ENCODE measurements around the gene IRS2.
"Not testable (repeated sequence)": the region's sequence is repeated elsewhere in the genome, so short reads cannot be mapped to it uniquely, and the experiment has no call there.

IRS2 gene, protein sequence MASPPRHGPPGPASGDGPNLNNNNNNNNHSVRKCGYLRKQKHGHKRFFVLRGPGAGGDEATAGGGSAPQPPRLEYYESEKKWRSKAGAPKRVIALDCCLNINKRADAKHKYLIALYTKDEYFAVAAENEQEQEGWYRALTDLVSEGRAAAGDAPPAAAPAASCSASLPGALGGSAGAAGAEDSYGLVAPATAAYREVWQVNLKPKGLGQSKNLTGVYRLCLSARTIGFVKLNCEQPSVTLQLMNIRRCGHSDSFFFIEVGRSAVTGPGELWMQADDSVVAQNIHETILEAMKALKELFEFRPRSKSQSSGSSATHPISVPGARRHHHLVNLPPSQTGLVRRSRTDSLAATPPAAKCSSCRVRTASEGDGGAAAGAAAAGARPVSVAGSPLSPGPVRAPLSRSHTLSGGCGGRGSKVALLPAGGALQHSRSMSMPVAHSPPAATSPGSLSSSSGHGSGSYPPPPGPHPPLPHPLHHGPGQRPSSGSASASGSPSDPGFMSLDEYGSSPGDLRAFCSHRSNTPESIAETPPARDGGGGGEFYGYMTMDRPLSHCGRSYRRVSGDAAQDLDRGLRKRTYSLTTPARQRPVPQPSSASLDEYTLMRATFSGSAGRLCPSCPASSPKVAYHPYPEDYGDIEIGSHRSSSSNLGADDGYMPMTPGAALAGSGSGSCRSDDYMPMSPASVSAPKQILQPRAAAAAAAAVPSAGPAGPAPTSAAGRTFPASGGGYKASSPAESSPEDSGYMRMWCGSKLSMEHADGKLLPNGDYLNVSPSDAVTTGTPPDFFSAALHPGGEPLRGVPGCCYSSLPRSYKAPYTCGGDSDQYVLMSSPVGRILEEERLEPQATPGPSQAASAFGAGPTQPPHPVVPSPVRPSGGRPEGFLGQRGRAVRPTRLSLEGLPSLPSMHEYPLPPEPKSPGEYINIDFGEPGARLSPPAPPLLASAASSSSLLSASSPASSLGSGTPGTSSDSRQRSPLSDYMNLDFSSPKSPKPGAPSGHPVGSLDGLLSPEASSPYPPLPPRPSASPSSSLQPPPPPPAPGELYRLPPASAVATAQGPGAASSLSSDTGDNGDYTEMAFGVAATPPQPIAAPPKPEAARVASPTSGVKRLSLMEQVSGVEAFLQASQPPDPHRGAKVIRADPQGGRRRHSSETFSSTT (N-terminal part only)

DNA sequence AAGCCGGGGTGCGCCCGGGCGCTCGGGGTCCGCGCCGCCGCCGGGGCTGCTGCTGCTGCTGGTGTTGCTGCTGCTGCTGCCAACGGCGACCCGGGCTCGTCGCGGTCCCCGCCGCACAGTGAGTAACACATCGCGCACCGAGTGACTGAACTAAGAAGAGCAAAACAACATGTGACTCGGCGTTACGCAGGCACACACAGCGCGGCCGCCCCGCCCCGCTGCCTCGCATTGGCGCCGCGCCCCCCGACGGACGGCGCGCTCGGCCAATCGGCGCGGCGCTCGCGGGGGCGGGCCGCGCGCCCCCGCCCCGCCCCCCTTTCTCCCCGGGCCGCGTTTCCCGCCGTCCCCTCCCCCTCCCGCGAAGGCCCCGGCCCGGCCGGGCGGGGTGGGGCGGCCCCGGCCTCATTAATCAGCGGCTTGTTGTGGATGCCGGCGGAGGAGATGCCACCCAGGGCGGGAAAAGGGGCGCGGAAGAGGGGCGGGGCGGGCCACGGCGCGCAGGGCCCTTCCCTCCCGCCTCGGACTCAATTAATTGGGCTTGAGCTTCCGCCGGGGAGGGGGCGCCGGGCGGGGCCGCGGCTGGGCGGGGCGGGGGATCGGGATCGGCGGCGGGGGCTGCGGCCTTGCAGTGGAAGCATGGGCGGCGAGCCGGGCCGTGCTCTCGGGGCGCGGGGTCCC, at the start of gene IRS2:
IRS2 (minus strand) TSS at position 127 of the 678 bp plus-strand sequence. CDS start 530 bp downstream, outside the sequence.
- H3K9ac ChIP-seq (ENCODE audit: low read depth in 1 of 2, low read length in 2 of 2) = peak within 1 kb of the TSS; percentile 45 to 63
- peaks cover 0 to 4% of the 10 kb centered on the region in 2 donors for H3K36me3 ChIP-seq (ENCODE audit: control insufficient read depth in 1 of 2, insufficient read depth in 2 of 2, low read length in 2 of 2)
- peak within 1 kb of the TSS; percentile 72 to 73 for H3K4me3 ChIP-seq (ENCODE audit: low read depth in 1 of 2, low read length in 2 of 2)
- H3K4me1 ChIP-seq (ENCODE audit: control insufficient read depth in 1 of 2, insufficient read depth in 2 of 2, low read length in 2 of 2) = peaks cover 0 to 10% of the 10 kb centered on the region in 2 donors
- peak within 1 kb of the TSS; percentile 50 for H3K27ac ChIP-seq (ENCODE audit: low read depth, low read length)
- H3K9me3 ChIP-seq (ENCODE audit: control insufficient read depth in 1 of 2, low read length in 2 of 2) = no peaks in the 10 kb centered on the region
- H3K27me3 ChIP-seq (ENCODE audit: control insufficient read depth in 1 of 2, insufficient read depth in 2 of 2, low read length in 2 of 2) = peaks cover 4% of the 10 kb centered on the region in 2 donors

DNA sequence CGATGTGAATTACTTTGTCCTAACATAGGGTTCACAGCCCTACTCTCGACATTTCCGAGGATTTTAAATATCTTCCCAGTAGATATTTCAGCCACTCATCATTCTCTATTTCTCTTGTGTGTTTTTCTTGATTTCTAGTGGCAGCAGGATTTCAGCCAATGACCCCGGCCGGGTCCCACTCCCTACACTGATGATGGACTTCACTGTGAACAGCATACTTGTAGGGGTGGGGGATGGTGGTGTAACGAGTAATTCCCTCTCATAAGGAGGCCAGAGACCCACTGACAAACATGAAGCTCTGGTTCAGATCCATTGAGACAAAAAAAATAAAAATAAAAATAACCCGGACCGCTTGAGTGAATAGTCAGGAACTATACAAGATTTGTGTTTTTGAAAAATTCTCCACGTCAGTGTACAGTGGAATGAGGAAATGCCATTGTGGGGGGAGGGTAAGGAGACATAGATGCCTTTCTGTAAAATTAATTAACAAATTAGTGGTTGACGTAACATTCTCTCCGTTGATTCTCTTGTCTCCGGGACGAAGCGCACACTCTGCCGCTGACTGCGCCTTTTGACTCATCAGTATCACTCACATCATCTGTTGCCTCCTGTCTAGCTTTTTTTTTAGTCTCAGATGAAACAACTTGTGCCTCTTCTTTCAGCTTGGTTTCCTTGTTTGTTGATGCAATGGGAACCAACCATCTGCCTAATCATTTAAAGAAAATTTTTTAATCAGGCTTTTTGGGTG, 48.8 kb upstream of the IRS2 start:
- Histone ChIP-seq H3K36me3 (ENCODE audit: control insufficient read depth in 1 of 2, insufficient read depth in 2 of 2, low read length in 2 of 2) (no peaks in the 10 kb centered on the region), H3K9me3 (ENCODE audit: control insufficient read depth in 1 of 2, low read length in 2 of 2) (no peaks in the 10 kb centered on the region), H3K27me3 (ENCODE audit: control insufficient read depth in 1 of 2, insufficient read depth in 2 of 2, low read length in 2 of 2) (no peaks in the 10 kb centered on the region), H3K4me3 (ENCODE audit: low read depth in 1 of 2, low read length in 2 of 2) (no peak overlapping the region), H3K27ac (ENCODE audit: low read depth, low read length) (no peak overlapping the region), H3K4me1 (ENCODE audit: control insufficient read depth in 1 of 2, insufficient read depth in 2 of 2, low read length in 2 of 2) (peaks cover 15% of the 10 kb centered on the region in 2 donors), H3K9ac (ENCODE audit: low read depth in 1 of 2, low read length in 2 of 2) (no peak overlapping the region)

DNA sequence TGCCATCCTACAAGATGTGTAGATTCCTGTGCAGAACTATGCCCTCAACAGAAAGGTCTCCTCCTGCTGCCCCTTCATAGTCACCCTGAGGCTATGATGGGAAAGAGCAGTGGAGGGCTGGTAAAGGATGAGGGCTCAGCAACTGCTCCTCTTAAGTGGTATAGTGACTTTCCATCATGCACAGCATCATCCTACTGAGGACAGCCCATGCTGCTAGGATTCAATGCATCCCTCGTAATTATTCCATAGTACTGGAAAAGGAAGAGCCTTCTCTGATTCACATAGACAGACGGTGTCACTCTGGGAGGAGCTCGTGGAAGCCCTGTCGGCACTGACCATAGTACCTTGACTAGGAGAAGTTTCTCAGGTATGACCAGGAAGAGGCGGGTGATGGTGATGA, 47.6 kb upstream of the IRS2 start:
- Histone ChIP-seq H3K4me1 (ENCODE audit: control insufficient read depth in 1 of 2, insufficient read depth in 2 of 2, low read length in 2 of 2) (peaks cover 15% of the 10 kb centered on the region in 2 donors), H3K27ac (ENCODE audit: low read depth, low read length) (no peak overlapping the region), H3K36me3 (ENCODE audit: control insufficient read depth in 1 of 2, insufficient read depth in 2 of 2, low read length in 2 of 2) (no peaks in the 10 kb centered on the region), H3K9ac (ENCODE audit: low read depth in 1 of 2, low read length in 2 of 2) (no peak overlapping the region), H3K9me3 (ENCODE audit: control insufficient read depth in 1 of 2, low read length in 2 of 2) (no peaks in the 10 kb centered on the region), H3K4me3 (ENCODE audit: low read depth in 1 of 2, low read length in 2 of 2) (no peak overlapping the region), H3K27me3 (ENCODE audit: control insufficient read depth in 1 of 2, insufficient read depth in 2 of 2, low read length in 2 of 2) (no peaks in the 10 kb centered on the region)

DNA sequence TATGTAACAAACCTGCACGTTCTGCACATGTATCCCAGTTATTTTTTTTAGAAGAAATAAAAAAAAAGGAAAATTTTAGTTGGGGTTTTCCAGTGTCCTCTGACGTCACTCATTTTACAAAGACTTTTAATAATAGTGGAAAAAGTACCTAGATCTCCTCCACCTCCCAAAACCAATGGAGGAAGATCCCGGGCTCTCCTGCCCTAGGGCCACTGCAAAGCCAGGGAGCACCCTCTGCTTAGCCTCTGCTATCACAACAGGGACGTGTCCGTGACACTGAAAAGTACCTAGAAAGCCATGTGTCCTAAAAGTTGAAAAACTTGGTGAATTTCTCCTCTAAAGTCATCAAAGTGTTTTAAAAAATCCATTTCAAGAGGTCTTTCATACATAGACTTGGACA, 46.7 kb upstream of the IRS2 start:
- no peaks in the 10 kb centered on the region for H3K36me3 ChIP-seq (ENCODE audit: control insufficient read depth in 1 of 2, insufficient read depth in 2 of 2, low read length in 2 of 2)
- peaks cover 15% of the 10 kb centered on the region in 2 donors for H3K4me1 ChIP-seq (ENCODE audit: control insufficient read depth in 1 of 2, insufficient read depth in 2 of 2, low read length in 2 of 2)
- no peaks in the 10 kb centered on the region for H3K9me3 ChIP-seq (ENCODE audit: control insufficient read depth in 1 of 2, low read length in 2 of 2)
- H3K4me3 ChIP-seq (ENCODE audit: low read depth in 1 of 2, low read length in 2 of 2) = no peak overlapping the region
- H3K27me3 ChIP-seq (ENCODE audit: control insufficient read depth in 1 of 2, insufficient read depth in 2 of 2, low read length in 2 of 2) = no peaks in the 10 kb centered on the region
- H3K9ac ChIP-seq (ENCODE audit: low read depth in 1 of 2, low read length in 2 of 2) = no peak overlapping the region
- no peak overlapping the region for H3K27ac ChIP-seq (ENCODE audit: low read depth, low read length)

DNA sequence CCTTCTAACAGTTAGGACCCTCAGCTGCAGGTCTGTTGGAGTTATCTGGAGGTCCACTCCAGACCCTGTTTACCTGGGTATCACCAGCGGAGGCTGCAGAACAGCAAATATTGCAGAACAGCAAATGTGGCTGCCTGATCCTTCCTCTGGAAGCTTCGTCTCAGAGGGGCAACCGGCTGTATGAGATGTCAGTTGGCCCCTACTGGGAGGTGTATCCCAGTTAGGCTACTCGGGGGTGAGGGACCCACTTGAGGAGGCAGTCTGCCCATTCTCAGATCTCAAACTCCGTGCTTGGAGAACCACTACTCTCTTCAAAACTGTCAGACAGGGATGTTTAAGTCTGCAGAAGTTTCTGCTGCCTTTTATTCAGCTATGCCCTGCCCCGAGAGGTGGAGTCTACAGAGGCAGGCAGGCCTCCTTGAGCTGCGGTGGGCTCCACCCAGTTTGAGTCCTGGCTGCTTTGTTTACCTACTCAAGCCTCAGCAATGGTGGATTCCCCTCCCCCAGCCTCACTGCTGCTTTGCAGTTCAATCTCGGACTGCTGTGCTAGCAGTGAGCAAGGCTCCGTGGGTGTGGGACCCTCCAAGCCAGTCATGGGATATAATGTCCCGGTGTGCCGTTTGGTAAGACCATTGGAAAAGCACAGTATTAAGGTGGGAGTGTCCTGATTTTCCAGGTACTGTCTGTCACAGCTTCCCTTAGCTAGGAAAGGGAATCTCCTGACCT, 42.4 kb upstream of the IRS2 start:
- H3K9ac ChIP-seq (ENCODE audit: low read depth in 1 of 2, low read length in 2 of 2); H3K4me1 ChIP-seq (ENCODE audit: control insufficient read depth in 1 of 2, insufficient read depth in 2 of 2, low read length in 2 of 2); H3K4me3 ChIP-seq (ENCODE audit: low read depth in 1 of 2, low read length in 2 of 2); H3K27ac ChIP-seq (ENCODE audit: low read depth, low read length); H3K36me3 ChIP-seq (ENCODE audit: control insufficient read depth in 1 of 2, insufficient read depth in 2 of 2, low read length in 2 of 2); H3K9me3 ChIP-seq (ENCODE audit: control insufficient read depth in 1 of 2, low read length in 2 of 2); H3K27me3 ChIP-seq (ENCODE audit: control insufficient read depth in 1 of 2, insufficient read depth in 2 of 2, low read length in 2 of 2): not testable (repeated sequence)

DNA sequence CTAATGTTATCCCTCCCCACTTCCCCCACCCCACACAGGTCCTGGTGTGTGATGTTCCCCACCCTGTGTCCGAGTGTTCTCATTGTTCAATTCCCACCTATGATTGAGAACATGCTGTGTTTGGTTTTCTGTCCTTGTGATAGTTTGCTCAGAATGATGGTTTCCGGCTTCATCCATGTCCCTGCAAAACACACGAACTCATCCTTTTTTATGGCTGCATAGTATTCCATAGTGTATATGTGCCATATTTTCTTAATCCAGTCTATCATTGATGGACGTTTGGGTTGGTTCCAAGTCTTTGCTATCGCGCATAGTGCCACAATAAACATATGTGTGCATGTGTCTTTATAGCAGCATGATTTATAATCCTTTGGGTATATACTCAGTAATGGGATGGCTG, 36.8 kb upstream of the IRS2 start:
- H3K27me3 ChIP-seq (ENCODE audit: control insufficient read depth in 1 of 2, insufficient read depth in 2 of 2, low read length in 2 of 2); H3K4me1 ChIP-seq (ENCODE audit: control insufficient read depth in 1 of 2, insufficient read depth in 2 of 2, low read length in 2 of 2); H3K36me3 ChIP-seq (ENCODE audit: control insufficient read depth in 1 of 2, insufficient read depth in 2 of 2, low read length in 2 of 2); H3K4me3 ChIP-seq (ENCODE audit: low read depth in 1 of 2, low read length in 2 of 2); H3K27ac ChIP-seq (ENCODE audit: low read depth, low read length); H3K9me3 ChIP-seq (ENCODE audit: control insufficient read depth in 1 of 2, low read length in 2 of 2); H3K9ac ChIP-seq (ENCODE audit: low read depth in 1 of 2, low read length in 2 of 2): not testable (repeated sequence)

DNA sequence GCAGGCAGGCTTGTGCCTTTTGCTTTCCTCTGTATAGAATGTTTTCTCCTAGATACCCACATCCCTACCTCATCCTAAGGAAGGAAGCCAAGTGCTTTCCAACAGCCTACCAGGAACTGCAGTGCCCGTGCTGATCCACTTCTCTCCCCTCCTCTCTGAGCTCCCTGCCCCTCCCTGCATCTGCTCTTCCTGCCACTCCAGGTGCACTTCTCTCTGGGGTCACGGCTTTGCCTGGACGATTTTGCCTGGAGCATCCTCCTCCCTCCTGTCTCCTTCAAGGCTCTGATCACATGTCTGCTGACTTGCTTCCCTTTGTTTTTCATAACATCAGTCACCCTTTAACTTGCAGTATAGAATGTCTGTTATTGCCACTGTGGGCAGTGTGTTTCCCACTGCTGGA, 34.7 kb upstream of the IRS2 start:
- Histone ChIP-seq H3K9me3 (ENCODE audit: control insufficient read depth in 1 of 2, low read length in 2 of 2) (no peaks in the 10 kb centered on the region), H3K36me3 (ENCODE audit: control insufficient read depth in 1 of 2, insufficient read depth in 2 of 2, low read length in 2 of 2) (no peaks in the 10 kb centered on the region), H3K9ac (ENCODE audit: low read depth in 1 of 2, low read length in 2 of 2) (no peak overlapping the region), H3K4me3 (ENCODE audit: low read depth in 1 of 2, low read length in 2 of 2) (no peak overlapping the region), H3K27me3 (ENCODE audit: control insufficient read depth in 1 of 2, insufficient read depth in 2 of 2, low read length in 2 of 2) (no peaks in the 10 kb centered on the region), H3K4me1 (ENCODE audit: control insufficient read depth in 1 of 2, insufficient read depth in 2 of 2, low read length in 2 of 2) (no peaks in the 10 kb centered on the region), H3K27ac (ENCODE audit: low read depth, low read length) (no peak overlapping the region)

DNA sequence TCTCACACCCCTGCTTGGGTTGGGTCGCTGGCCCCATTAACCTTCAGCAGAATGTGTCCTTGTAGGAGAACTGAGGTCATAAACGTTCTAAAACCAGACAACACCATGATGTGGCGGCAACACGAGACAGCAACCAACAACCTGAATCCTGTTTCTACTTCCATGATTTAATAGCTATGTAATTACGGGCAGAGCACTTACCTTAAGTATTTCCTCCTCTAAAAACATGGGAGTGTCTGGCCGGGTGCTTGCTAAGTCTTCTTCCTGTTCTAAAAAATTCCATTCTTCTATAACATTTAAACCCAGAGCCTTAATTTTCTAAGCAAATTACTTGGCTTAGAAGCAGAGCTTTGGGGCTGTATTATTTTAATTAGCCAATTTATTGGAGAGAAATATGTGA, 33.5 kb upstream of the IRS2 start:
- H3K4me1 ChIP-seq (ENCODE audit: control insufficient read depth in 1 of 2, insufficient read depth in 2 of 2, low read length in 2 of 2) = no peaks in the 10 kb centered on the region
- no peaks in the 10 kb centered on the region for H3K27me3 ChIP-seq (ENCODE audit: control insufficient read depth in 1 of 2, insufficient read depth in 2 of 2, low read length in 2 of 2)
- H3K9ac ChIP-seq (ENCODE audit: low read depth in 1 of 2, low read length in 2 of 2) = no peak overlapping the region
- H3K27ac ChIP-seq (ENCODE audit: low read depth, low read length) = no peak overlapping the region
- H3K9me3 ChIP-seq (ENCODE audit: control insufficient read depth in 1 of 2, low read length in 2 of 2) = no peaks in the 10 kb centered on the region
- no peaks in the 10 kb centered on the region for H3K36me3 ChIP-seq (ENCODE audit: control insufficient read depth in 1 of 2, insufficient read depth in 2 of 2, low read length in 2 of 2)
- no peak overlapping the region for H3K4me3 ChIP-seq (ENCODE audit: low read depth in 1 of 2, low read length in 2 of 2)

DNA sequence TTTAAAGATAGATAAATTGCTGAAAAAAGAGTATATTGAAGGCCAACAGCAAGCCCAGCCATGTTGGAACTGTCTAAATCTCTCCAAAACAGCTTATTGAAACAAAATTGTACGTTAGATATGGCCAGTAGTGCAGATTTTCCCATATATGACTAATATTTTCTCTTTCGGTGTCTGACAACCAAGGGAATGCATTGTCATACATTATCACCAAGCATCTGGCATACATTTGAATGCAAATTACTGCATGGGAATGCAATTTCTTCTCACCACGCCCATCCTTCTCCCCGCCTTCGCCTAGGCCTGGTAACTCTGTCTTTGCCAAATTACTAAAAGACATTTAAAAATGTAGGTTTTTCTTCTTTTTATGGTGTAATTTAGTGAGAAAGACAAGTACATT, 32.5 kb upstream of the IRS2 start:
- no peaks in the 10 kb centered on the region for H3K27me3 ChIP-seq (ENCODE audit: control insufficient read depth in 1 of 2, insufficient read depth in 2 of 2, low read length in 2 of 2)
- no peaks in the 10 kb centered on the region for H3K4me1 ChIP-seq (ENCODE audit: control insufficient read depth in 1 of 2, insufficient read depth in 2 of 2, low read length in 2 of 2)
- no peak overlapping the region for H3K9ac ChIP-seq (ENCODE audit: low read depth in 1 of 2, low read length in 2 of 2)
- H3K9me3 ChIP-seq (ENCODE audit: control insufficient read depth in 1 of 2, low read length in 2 of 2) = no peaks in the 10 kb centered on the region
- no peak overlapping the region for H3K4me3 ChIP-seq (ENCODE audit: low read depth in 1 of 2, low read length in 2 of 2)
- H3K27ac ChIP-seq (ENCODE audit: low read depth, low read length) = no peak overlapping the region
- no peaks in the 10 kb centered on the region for H3K36me3 ChIP-seq (ENCODE audit: control insufficient read depth in 1 of 2, insufficient read depth in 2 of 2, low read length in 2 of 2)
